ENCODE results near the gene SNTG2. TPM values are rescaled to one million over a fixed set of nuclear protein-coding genes. Genes with fewer than 3 reads are reported as not detected.

SNTG2 gene
- total and polyA plus RNA-seq, 11 donors = 0.19 to 3.2 (median 0.93) TPM

- Histone ChIP-seq H3K9me3 (peaks cover 0 to 11% (median 2%) of the 10 kb centered on the region in 12 donors), H3K4me3 (no peak overlapping the region), H3K27me3 (peaks cover 0 to 45% (median 14%) of the 10 kb centered on the region in 9 donors), H3K4me1 (no peaks in the 10 kb centered on the region), H3K27ac (no peak overlapping the region), H3K36me3 (no peaks in the 10 kb centered on the region)
- no peak for ATAC-seq
- no peak for TF ChIP-seq POLR2A (IDR thresholded peaks at IDR 0.05)
- TF ChIP-seq CTCF (IDR thresholded peaks at IDR 0.05) = no peak
- intact Hi-C loops (cut with DNase I) = no loop called here
- DNase-seq = no peak
- WGBS, 4 donors = 79 to 87% (median 86%) methylated on average over 6 of the region's 6 CpGs
Observed at GRCh38 chr2:943461-943797, 7.2 kb upstream of the SNTG2 start.

GRCh38 chr2:943821-944220 is 6.8 kb upstream of the SNTG2 start:
- Histone ChIP-seq H3K27ac (no peak overlapping the region), H3K36me3 (no peaks in the 10 kb centered on the region), H3K4me1 (no peaks in the 10 kb centered on the region), H3K27me3 (peaks cover 0 to 48% (median 18%) of the 10 kb centered on the region in 9 donors), H3K9me3 (peaks cover 0 to 11% (median 2%) of the 10 kb centered on the region in 12 donors), H3K4me3 (no peak overlapping the region)
- DNase-seq (no peak), ATAC-seq (no peak)
- intact Hi-C loops (cut with DNase I) = no loop called here
- TF ChIP-seq CTCF (IDR thresholded peaks at IDR 0.05) = no peak
- no peak for TF ChIP-seq POLR2A (IDR thresholded peaks at IDR 0.05)
- WGBS, 4 donors = 65 to 82% (median 76%) methylated on average over 3 of the region's 3 CpGs

GRCh38 chr2:944693-945092 is 6.0 kb upstream of the SNTG2 start:
- H3K4me1 ChIP-seq = peaks cover 0 to 5% (median 3%) of the 10 kb centered on the region in 12 donors
- H3K4me3 ChIP-seq = no peak overlapping the region
- intact Hi-C loops (cut with DNase I) = no loop called here
- no peak for ATAC-seq
- H3K27me3 ChIP-seq = peaks cover 0 to 57% (median 27%) of the 10 kb centered on the region in 9 donors
- DNase-seq = no peak
- TF ChIP-seq POLR2A (IDR thresholded peaks at IDR 0.05) = no peak
- TF ChIP-seq CTCF (IDR thresholded peaks at IDR 0.05) = no peak
- no peak overlapping the region for H3K27ac ChIP-seq
- H3K9me3 ChIP-seq = peaks cover 0 to 11% (median 2%) of the 10 kb centered on the region in 12 donors
- H3K36me3 ChIP-seq = no peaks in the 10 kb centered on the region

GRCh38 chr2:945104-945503 is 5.5 kb upstream of the SNTG2 start:
- Histone ChIP-seq H3K4me1 (peaks cover 0 to 9% (median 7%) of the 10 kb centered on the region in 12 donors), H3K27ac (no peak overlapping the region), H3K27me3 (peaks cover 4 to 61% (median 30%) of the 10 kb centered on the region in 9 donors), H3K9me3 (peaks cover 0 to 11% (median 2%) of the 10 kb centered on the region in 12 donors), H3K36me3 (no peaks in the 10 kb centered on the region), H3K4me3 (no peak overlapping the region)
- intact Hi-C loops (cut with DNase I) = no loop called here
- TF ChIP-seq CTCF (IDR thresholded peaks at IDR 0.05) (no peak), POLR2A (IDR thresholded peaks at IDR 0.05) (no peak)
- no peak for ATAC-seq
- WGBS, 4 donors = 79 to 86% (median 84%) methylated on average over 5 of the region's 5 CpGs
- DNase-seq = no peak

Measured in heart left ventricle (tissue), 16 donors.